HepG2 (cell line): Measurements from ENCODE around the gene KMT2D. TPM values are rescaled to one million over a fixed set of nuclear protein-coding genes. Genes with fewer than 3 reads are reported as not detected.

Experiments used
- ATM ChIP-seq: fragments of 450-650 bp; IDR thresholded peaks from 2 replicates; pipeline ENCODE4 v1.7.1; 2017; ENCODE audit warnings: mild to moderate bottlenecking, borderline replicate concordance
- FIP1L1 ChIP-seq: fragments of 200-400 bp; formaldehyde crosslinking; IDR thresholded peaks from 2 replicates; pipeline ENCODE4 v1.6.1; 2018; ENCODE audit warnings: low read depth, mild to moderate bottlenecking, low read length, moderate library complexity, borderline replicate concordance; ENCODE audit not compliant: insufficient read depth
- FOXJ3 ChIP-seq: sonication (generic); formaldehyde crosslinking; IDR thresholded peaks from 2 replicates; pipeline ENCODE4 v1.4.0; 2020; ENCODE audit warnings: missing genetic modification reagents, mild to moderate bottlenecking, borderline replicate concordance
- IRX3 ChIP-seq: sonication (generic); formaldehyde crosslinking; IDR thresholded peaks from 2 replicates; pipeline ENCODE4 v1.8.1; 2023; ENCODE audit warnings: mild to moderate bottlenecking, low read depth, missing genetic modification reagents, borderline replicate concordance
- ISL2 ChIP-seq: sonication (generic); formaldehyde crosslinking; IDR thresholded peaks from 2 replicates; pipeline ENCODE4 v1.5.0; 2020; ENCODE audit warnings: missing genetic modification reagents
- MYNN ChIP-seq: sonication (generic); formaldehyde crosslinking; IDR thresholded peaks from 2 replicates; pipeline ENCODE4 v1.4.0; 2020; ENCODE audit warnings: mild to moderate bottlenecking, low read depth, missing genetic modification reagents
- NFKBIZ ChIP-seq: IDR thresholded peaks from 2 replicates; pipeline ENCODE4 v1.6.1; 2018; ENCODE audit warnings: missing genetic modification reagents, missing compliant biosample characterization
- PHF8 ChIP-seq: sonication (generic); formaldehyde crosslinking; IDR thresholded peaks from 2 replicates; pipeline ENCODE4 v1.5.0; 2020; ENCODE audit warnings: missing genetic modification reagents
- RELA ChIP-seq: sonication (generic); formaldehyde crosslinking; IDR thresholded peaks from 2 replicates; pipeline ENCODE4 v1.4.0; 2020; ENCODE audit warnings: missing genetic modification reagents
- SMARCE1 ChIP-seq: fragments of 450-650 bp; IDR thresholded peaks from 2 replicates; pipeline ENCODE4 v1.6.1; 2017; ENCODE audit warnings: borderline replicate concordance
- SSRP1 ChIP-seq: IDR thresholded peaks from 2 replicates; pipeline ENCODE4 v1.6.1; 2016; ENCODE audit warnings: control low read depth
- TAF1 ChIP-seq: sonication (generic); formaldehyde crosslinking; IDR thresholded peaks from 2 replicates; pipeline ENCODE4 v1.4.0; 2020; ENCODE audit warnings: missing genetic modification reagents
- ZBTB8A ChIP-seq: sonication (generic); formaldehyde crosslinking; IDR thresholded peaks from 2 replicates; pipeline ENCODE4 v1.4.0; 2020; ENCODE audit warnings: mild to moderate bottlenecking, low read depth, missing genetic modification reagents, borderline replicate concordance
- ZNF331 ChIP-seq: sonication (generic); formaldehyde crosslinking; IDR thresholded peaks from 2 replicates; pipeline ENCODE4 v1.4.0; 2020; ENCODE audit warnings: missing genetic modification reagents
- ZNF550 ChIP-seq: sonication (generic); formaldehyde crosslinking; IDR thresholded peaks from 2 replicates; pipeline ENCODE4 v1.4.0; 2020; ENCODE audit warnings: mild to moderate bottlenecking, missing genetic modification reagents, borderline replicate concordance
- ZNF563 ChIP-seq: sonication (generic); formaldehyde crosslinking; IDR thresholded peaks from 2 replicates; pipeline ENCODE4 v1.8.0; 2022; ENCODE audit warnings: mild to moderate bottlenecking, moderate library complexity, missing genetic modification reagents
- ZNF589 ChIP-seq: sonication (generic); formaldehyde crosslinking; conservative IDR thresholded peaks from 2 replicates; pipeline ENCODE4 v1.8.0; 2022; ENCODE audit warnings: mild to moderate bottlenecking, moderate library complexity, missing genetic modification reagents
- ZNF713 ChIP-seq: sonication (generic); formaldehyde crosslinking; IDR thresholded peaks from 2 replicates; pipeline ENCODE4 v1.4.0; 2020; ENCODE audit warnings: mild to moderate bottlenecking, missing genetic modification reagents
- ZSCAN30 ChIP-seq: sonication (generic); formaldehyde crosslinking; IDR thresholded peaks from 2 replicates; pipeline ENCODE4 v1.5.0; 2020; ENCODE audit warnings: mild to moderate bottlenecking, missing genetic modification reagents
- polyA plus RNA-seq, 8 experiments: library from polyadenylated mRNA; depleted of rRNA in 3 of 8; stranded (reverse) in 7 of 8; unstranded in 1 of 8; fragments of >200 nt; fragmentation: Illumina TruSeq in 4 of 8; extraction: Trizol in 4 of 8; gene quantifications; 2 replicates each; pipeline versions ENCODE4 v1.2.1 to v1.2.3, GENCODE V29; 2011 to 2016; ENCODE audit warnings: low read depth in 4 of 8, missing spikeins in 1 of 8, mixed read lengths in 1 of 8; ENCODE audit not compliant: insufficient read depth in 1 of 8
- total RNA-seq, 5 experiments: library from RNA; depleted of rRNA; stranded (reverse); fragments of >200 nt; fragmentation: Illumina TruSeq; extraction: Trizol; gene quantifications; 2 replicates each; pipeline ENCODE4 v1.2.3, GENCODE V29; 2016; ENCODE audit warnings: low read depth in 1 of 5
- TF ChIP-seq, protein P1 (sequence below), 2 experiments: IDR thresholded peaks; 2 replicates each; pipeline ENCODE4 v1.6.1; 2011 to 2012; ENCODE audit warnings: low read length in 2 of 2, borderline replicate concordance in 1 of 2, low read depth in 1 of 2, mild to moderate bottlenecking in 1 of 2, moderate library complexity in 1 of 2
- TF ChIP-seq, protein P2 (sequence below): sonication (generic); formaldehyde crosslinking; IDR thresholded peaks from 2 replicates; pipeline ENCODE4 v1.5.0; 2020; ENCODE audit warnings: mild to moderate bottlenecking, missing genetic modification reagents
- TF ChIP-seq, protein P3 (sequence below): sonication (generic); formaldehyde crosslinking; conservative IDR thresholded peaks from 2 replicates; pipeline ENCODE4 v1.4.0; 2020; ENCODE audit warnings: missing genetic modification reagents

Gene KMT2D
- total and polyA plus RNA-seq, 2 of the 13 experiments (the other 11 are each of a cell fraction or from before 2014, with no cell fraction given) = 8.1 to 10.4 TPM

DNA sequence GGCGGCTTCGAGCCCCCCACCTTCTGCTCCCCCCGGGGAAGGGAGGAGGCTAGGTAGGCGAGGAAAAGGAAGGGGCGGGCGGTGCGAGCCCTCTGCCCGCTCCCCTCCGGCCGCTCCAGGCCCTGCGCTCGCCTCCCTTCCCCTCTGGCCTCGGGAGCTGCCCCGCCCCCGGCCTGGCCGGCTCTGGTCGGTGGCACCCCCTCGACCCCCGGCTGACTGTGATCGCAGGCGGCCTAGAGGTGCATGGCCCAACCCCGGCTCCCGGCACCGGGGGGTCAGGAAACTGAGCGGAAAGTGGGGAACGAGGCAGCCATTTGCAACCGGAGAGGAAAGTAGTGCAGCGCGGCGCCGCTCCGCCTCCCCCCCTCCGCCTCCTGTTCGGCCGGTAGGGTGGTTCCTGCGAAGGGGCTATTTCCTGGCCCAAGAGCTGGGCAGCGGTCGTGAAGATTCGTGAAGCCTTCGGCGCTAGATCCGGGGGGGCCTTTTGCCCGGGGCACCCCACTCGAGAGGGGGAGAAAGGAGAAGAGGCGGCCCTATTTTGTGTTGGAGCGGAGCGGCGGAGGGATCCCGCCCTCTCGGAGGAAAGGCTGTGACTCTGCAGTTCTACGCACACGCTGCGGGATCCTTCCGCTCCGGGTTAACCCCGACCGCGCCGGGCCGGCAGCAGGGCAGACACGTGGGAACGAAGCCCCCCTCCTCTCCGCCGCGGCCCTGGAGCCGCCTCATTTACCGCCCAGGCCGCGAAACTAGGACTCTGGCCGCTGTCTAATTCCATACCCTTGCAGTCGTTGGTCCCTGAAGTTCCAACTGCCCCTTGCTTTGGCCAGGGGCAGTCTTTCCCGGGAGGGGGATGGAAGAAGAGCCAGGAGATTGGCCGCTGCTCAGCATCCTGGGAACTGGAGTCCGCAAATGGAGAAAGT lies at the start of gene KMT2D (continued):
- TF ChIP-seq ZNF563 (CRISPR knock-in tag) (peak; percentile 90), SMARCE1 (no peak), ZNF713 (CRISPR knock-in tag) (no peak), ZSCAN30 (CRISPR knock-in tag) (peak; percentile 74), RELA (CRISPR knock-in tag) (no peak), ZNF589 (peak; percentile 81), SSRP1 (no peak), NFKBIZ (CRISPR knock-in tag) (no peak), IRX3 (CRISPR knock-in tag) (no peak), FOXJ3 (peak; percentile 44; the same call in 1 of the 2 replicates), FIP1L1 (no peak), ZNF331 (CRISPR knock-in tag) (peak; percentile 82), MYNN (CRISPR knock-in tag) (no peak), ATM (no peak), PHF8 (CRISPR knock-in tag) (peak; percentile 90), ISL2 (CRISPR knock-in tag) (peak; percentile 56; the same call in 1 of the 2 replicates), ZNF550 (CRISPR knock-in tag) (no peak), TAF1 (CRISPR knock-in tag) (peak; percentile 95), ZBTB8A (CRISPR knock-in tag) (no peak; the same call in 1 of the 2 replicates)
- TF ChIP-seq, protein P1, sequence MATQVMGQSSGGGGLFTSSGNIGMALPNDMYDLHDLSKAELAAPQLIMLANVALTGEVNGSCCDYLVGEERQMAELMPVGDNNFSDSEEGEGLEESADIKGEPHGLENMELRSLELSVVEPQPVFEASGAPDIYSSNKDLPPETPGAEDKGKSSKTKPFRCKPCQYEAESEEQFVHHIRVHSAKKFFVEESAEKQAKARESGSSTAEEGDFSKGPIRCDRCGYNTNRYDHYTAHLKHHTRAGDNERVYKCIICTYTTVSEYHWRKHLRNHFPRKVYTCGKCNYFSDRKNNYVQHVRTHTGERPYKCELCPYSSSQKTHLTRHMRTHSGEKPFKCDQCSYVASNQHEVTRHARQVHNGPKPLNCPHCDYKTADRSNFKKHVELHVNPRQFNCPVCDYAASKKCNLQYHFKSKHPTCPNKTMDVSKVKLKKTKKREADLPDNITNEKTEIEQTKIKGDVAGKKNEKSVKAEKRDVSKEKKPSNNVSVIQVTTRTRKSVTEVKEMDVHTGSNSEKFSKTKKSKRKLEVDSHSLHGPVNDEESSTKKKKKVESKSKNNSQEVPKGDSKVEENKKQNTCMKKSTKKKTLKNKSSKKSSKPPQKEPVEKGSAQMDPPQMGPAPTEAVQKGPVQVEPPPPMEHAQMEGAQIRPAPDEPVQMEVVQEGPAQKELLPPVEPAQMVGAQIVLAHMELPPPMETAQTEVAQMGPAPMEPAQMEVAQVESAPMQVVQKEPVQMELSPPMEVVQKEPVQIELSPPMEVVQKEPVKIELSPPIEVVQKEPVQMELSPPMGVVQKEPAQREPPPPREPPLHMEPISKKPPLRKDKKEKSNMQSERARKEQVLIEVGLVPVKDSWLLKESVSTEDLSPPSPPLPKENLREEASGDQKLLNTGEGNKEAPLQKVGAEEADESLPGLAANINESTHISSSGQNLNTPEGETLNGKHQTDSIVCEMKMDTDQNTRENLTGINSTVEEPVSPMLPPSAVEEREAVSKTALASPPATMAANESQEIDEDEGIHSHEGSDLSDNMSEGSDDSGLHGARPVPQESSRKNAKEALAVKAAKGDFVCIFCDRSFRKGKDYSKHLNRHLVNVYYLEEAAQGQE (IDR thresholded peaks at IDR 0.05; ENCODE audit: borderline replicate concordance in 1 of 2, low read depth in 1 of 2, low read length in 2 of 2) = peak in 1 of 2 experiments; percentile 37; a peak in 1 of 4 replicates
- TF ChIP-seq, protein P2, sequence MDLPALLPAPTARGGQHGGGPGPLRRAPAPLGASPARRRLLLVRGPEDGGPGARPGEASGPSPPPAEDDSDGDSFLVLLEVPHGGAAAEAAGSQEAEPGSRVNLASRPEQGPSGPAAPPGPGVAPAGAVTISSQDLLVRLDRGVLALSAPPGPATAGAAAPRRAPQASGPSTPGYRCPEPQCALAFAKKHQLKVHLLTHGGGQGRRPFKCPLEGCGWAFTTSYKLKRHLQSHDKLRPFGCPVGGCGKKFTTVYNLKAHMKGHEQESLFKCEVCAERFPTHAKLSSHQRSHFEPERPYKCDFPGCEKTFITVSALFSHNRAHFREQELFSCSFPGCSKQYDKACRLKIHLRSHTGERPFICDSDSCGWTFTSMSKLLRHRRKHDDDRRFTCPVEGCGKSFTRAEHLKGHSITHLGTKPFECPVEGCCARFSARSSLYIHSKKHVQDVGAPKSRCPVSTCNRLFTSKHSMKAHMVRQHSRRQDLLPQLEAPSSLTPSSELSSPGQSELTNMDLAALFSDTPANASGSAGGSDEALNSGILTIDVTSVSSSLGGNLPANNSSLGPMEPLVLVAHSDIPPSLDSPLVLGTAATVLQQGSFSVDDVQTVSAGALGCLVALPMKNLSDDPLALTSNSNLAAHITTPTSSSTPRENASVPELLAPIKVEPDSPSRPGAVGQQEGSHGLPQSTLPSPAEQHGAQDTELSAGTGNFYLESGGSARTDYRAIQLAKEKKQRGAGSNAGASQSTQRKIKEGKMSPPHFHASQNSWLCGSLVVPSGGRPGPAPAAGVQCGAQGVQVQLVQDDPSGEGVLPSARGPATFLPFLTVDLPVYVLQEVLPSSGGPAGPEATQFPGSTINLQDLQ = peak; percentile 47; the same call in 1 of the 2 replicates
- TF ChIP-seq, protein P3, sequence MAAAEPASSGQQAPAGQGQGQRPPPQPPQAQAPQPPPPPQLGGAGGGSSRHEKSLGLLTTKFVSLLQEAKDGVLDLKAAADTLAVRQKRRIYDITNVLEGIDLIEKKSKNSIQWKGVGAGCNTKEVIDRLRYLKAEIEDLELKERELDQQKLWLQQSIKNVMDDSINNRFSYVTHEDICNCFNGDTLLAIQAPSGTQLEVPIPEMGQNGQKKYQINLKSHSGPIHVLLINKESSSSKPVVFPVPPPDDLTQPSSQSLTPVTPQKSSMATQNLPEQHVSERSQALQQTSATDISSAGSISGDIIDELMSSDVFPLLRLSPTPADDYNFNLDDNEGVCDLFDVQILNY (CRISPR knock-in tag) = peak; percentile 60
